KG1 (cell line): ENCODE data around the gene CEBPZ.
A peak's percentile ranks its signal among the peaks of the same experiment; 100 is the strongest.
"Not testable (repeated sequence)": the region's sequence is repeated elsewhere in the genome, so short reads cannot be mapped to it uniquely, and the experiment has no call there.

Experiments
- DNase-seq: peaks from one replicate; lab custom pipeline; 2025; lab: John Stamatoyannopoulos, UW

The CEBPZ gene

DNA sequence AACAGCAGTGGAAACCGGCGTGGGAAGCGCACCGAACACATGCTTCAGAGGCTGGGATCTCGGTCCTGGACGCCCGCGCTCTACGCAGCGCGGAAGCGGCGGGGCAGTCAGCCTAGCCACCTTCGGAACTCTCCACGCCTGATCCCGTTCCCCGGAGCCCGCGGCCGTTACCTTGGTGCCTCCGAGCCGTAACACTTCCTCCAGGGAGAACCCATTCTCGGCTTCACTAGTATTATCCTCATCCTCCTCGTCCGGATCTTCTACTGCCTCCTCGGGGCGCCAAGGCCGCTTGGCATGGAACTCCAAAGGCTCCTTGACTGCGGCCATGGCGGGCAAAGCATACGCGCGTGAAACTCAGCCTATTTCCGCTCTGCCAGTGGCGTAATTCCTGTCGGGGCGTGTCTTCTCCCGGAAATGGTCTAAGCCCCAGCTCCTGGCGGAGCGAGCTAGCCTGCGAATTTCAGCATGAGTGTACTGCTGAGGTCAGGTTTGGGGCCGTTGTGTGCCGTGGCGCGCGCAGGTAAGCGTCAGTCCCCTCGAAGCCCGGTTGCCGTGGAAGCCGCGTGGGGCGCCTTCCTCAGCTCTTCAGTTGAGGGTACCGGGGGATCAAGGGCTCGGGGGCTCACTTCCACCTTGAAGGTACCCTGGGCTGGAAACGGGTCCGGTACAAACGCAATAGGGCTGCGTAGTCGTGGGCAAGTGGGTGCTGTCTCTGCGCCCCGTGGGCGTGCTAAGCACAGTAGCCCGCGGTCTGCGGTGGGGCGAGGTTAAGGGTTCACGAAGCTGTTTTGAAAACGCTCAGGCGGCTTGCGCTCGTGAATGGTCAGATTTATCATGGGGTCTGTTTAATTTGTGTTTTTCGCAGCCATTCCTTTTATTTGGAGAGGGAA lies at the start of gene CEBPZ, which contains the start of gene NDUFAF7:
CEBPZ (minus strand) TSS at position 356 of the 890 bp plus-strand sequence; CDS start at position 327, 29 bp downstream.
NDUFAF7 (plus strand) TSS at position 418 of the 890 bp plus-strand sequence; CDS start at position 466, 48 bp downstream.
- DNase-seq, result peak; percentile 87

DNA sequence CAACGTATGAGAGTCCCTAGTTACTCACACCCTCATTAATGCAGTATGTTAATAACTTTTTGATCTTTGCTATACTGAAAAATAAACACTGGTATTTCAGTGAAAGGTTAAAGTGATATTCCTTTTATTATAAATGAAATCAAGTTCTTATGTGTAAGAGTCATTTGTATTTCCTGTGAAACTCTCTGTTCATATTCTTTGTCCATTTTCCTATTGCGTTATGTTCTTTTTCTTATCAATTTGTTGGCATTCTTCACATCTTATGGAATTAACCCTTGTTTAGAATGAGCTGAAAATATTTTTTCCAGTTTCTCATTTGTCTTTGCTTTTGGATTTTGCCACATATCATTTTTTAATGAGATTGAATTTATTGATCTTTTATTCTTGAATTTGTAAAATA lies 44.9 kb upstream of the CEBPZ start:
- no peak for DNase-seq

- DNase-seq, result no peak
These were observed 43.1 kb upstream of the CEBPZ start for GRCh38 chr2:37274359-37274965.

GRCh38 chr2:37271376-37272067 lies 40.1 kb upstream of the CEBPZ start:
- no peak for DNase-seq

GRCh38 chr2:37268111-37268510 lies 36.7 kb upstream of the CEBPZ start:
- no peak for DNase-seq

DNA sequence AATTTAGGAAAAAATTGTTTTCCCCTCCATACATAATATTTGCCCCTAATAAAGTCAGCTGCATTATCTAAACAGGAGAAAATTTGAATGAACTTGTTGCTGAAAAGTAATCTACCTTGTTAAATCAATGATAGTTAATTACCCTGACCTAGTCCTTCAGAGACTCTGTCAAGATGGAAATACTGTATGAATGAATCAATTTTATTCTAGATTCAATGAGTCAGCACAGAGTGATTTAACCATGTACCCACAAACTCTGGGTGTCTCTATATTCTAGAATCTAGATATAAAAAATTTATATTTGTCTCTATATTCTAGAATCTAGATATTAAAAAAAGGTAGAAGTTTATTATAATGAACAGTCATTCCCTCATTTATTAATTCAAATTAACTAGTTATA lies 36.3 kb upstream of the CEBPZ start:
- no peak for DNase-seq

- DNase-seq, result no peak
These were observed 32.4 kb upstream of the CEBPZ start for GRCh38 chr2:37263839-37264238.

- no peak for DNase-seq
These were observed 31.1 kb upstream of the CEBPZ start for GRCh38 chr2:37262522-37262921.

DNA sequence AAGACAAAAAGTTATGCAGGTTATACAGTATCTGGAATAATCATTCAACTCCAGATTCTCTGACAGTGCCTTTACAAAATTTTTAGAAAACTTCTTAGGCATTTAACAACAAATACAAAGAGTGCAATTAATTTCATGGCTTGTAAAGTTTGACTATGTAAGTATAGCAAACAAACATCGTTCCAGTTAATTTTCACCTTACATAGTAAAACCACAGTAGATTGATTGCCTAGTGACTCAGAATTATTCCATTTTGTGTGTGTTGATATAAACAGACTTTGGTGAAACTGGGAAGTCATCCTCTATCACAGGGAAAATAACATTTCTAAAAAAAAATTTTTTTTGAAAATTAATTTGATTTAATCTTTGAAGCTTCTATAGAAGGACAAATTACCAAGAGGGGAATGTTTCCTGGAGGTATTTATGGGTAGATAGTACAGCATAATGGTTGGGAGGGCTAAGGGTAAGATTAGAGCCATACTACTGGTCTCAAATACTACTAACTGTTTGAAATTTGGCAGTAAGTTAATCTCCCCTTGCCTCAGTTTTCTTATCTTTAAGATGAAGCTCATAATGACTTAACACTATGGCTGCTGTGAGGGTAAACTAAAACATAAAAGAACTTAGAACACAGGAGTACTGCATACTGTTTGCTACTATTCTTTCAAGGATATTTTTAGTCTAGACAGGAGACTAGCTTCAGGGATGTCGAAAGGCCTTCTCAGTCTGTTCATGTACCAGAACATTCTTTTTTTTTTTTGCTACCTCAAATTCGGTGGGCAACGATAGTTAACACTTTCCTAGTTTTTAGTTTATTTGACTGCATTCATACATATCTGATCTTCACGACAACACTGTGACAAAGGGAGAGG lies 19.7 kb upstream of the CEBPZ start:
- DNase-seq, result no peak

DNA sequence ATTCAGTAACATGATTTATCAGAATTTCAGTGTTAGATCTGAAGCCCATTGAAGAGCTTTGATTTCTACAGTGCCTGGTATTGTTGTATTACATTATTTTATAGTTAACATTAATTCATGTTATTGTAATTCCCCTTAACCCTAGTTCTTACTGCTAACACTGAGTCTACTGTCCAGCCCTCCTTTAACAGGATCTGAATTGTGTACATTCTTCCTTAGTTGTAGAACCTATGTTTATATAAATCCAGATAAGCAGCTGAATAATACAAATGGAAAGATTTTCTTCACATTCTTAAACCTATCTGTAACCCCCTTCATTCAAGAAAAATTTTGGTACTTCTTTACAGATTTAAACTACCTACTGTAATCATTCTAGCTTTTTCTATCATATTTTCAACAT lies 14.8 kb upstream of the CEBPZ start:
- no peak for DNase-seq

DNA sequence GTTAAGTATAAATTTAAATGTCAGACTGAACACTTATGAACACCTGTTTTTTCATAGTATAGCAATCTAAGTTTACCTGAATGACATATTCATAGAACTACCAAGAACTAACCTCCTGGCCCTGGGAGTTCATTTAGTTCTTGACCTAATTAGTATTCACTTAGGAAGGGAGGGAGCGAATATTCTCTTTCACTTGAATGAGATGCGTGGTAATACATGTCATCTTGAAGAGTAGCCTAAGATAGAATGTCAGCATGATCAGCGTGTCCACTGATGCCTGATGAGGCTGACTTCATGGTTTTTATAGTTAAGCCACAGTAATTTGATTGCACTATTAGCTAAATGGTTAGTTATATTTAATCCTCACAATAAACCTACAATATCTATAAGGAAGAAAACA lies 13.4 kb upstream of the CEBPZ start:
- DNase-seq, result no peak

DNA sequence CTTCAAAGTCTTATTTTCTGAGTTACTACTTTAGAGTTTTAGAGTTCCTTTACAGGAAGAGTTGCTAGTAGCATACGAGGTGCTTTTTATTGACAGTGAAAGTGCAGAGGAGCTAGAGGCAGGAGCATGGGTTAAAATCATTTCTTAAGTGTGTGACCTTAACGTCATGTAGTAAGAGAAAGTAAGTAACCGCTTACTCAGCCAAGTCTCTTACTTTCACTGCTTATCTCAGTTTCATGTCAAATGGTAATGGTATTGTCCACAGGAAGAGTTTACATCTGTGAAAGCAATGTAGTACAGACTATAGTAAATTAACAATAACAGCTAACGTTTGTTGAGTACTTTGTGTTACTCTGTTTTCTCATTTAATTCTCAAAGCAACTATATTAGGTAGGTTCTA lies 12.6 kb upstream of the CEBPZ start:
- no peak for DNase-seq

DNA sequence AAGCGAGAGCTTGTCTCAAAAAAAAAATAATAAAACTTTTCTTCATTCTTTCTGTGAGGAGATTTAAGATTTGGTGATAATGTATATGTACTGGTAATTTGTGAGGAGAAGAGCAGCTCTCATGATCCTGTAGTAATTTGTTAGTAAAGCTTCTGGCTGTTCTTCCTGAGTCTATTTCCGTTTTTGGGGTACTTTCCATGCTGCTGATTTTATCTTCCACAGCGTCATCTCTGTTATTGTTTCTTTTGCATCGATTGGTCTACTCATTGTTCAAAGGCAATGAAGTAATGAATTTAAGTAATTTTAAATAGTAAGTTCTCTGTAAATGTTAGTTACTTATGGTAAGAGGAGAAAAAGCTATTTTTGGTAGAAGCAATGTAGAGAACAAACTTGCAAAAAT lies 12.0 kb upstream of the CEBPZ start:
- DNase-seq, result no peak

- DNase-seq, result no peak
These were observed 936 bp upstream of the CEBPZ start for GRCh38 chr2:37232131-37232933.

GRCh38 chr2:37230581-37230980 lies 815 bp downstream of the CEBPZ start:
- DNase-seq, result no peak

- DNase-seq, result no peak
These were observed 2.6 kb downstream of the CEBPZ start for GRCh38 chr2:37228788-37229187.

DNA sequence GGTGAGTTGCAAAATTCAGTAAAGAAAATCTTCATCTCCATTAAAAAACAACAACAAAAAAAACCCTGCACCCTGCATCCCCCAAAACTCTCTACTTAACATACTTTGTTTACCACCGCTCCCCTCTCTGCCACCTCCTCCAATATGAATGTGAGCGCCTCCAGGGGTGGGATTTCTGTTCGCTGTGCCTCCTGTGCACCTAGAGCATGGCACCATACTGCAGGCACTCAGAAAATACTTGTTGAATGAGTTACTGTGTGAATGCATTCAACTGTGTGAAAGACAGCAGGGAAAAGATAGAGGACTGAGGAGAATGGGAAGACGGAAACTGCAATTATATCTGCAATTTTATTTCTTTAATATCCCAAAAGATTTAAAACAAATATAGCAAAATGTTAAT lies 4.5 kb downstream of the CEBPZ start:
- no peak for DNase-seq

DNA sequence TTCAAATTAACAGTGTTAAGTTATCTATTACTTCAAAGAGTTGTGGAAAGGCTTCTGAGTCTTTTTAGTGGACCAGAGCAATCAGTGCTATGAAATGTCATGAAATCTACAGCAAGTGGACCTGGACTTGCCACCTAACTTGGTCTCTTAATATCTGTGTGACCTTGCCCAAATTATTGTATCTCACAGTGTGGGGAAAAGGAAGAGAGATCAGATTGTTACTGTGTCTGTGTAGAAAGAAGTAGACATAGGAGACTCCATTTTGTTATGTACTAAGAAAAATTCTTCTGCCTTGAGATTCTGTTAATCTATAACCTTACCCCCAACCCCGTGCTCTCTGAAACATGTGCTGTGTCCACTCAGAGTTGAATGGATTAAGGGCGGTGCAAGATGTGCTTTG lies 6.3 kb downstream of the CEBPZ start:
- not testable (repeated sequence) for DNase-seq

GRCh38 chr2:37224063-37224462 lies 7.3 kb downstream of the CEBPZ start:
- no peak for DNase-seq

GRCh38 chr2:37223131-37223530 lies 8.3 kb downstream of the CEBPZ start:
- DNase-seq, result no peak

- no peak for DNase-seq
These were observed 12.3 kb downstream of the CEBPZ start for GRCh38 chr2:37219046-37219445.
